ENCODE data around the gene PCBP3.
"Not testable (repeated sequence)": the region's sequence is repeated elsewhere in the genome, so short reads cannot be mapped to it uniquely, and the experiment has no call there.

PCBP3 gene

GRCh38 chr21:45698493-45699184, 55.1 kb downstream of the PCBP3 start:
- no peak for DNase-seq

- no peak for DNase-seq
Observed at GRCh38 chr21:45699251-45699942, 55.9 kb downstream of the PCBP3 start.

DNA sequence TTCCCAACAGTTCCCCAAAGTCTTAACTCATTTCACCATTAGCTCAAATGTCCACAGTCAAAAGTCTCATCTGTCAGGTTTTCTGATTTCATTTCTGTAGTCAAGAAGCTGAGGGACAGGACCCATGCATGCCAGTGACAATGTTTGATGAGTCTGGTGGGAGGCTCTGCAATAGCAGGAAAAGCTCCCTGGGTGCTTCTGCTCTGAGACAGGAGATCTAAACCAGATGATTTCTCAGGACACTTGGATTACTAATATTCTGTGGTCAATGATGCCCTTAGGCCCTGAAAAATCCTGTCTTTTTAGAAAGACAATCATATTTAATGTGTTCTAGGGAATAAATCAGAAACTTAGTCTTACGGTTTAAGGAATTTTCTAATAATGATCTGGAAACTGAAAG, 56.4 kb downstream of the PCBP3 start:
- no peak for DNase-seq

- no peak for DNase-seq
Observed at GRCh38 chr21:45700461-45700860, 56.9 kb downstream of the PCBP3 start.

GRCh38 chr21:45704311-45705108, 61.0 kb downstream of the PCBP3 start:
- DNase-seq = no peak

GRCh38 chr21:45706299-45706698, 62.8 kb downstream of the PCBP3 start:
- DNase-seq = no peak

GRCh38 chr21:45709173-45709572, 65.6 kb downstream of the PCBP3 start:
- no peak for DNase-seq

DNA sequence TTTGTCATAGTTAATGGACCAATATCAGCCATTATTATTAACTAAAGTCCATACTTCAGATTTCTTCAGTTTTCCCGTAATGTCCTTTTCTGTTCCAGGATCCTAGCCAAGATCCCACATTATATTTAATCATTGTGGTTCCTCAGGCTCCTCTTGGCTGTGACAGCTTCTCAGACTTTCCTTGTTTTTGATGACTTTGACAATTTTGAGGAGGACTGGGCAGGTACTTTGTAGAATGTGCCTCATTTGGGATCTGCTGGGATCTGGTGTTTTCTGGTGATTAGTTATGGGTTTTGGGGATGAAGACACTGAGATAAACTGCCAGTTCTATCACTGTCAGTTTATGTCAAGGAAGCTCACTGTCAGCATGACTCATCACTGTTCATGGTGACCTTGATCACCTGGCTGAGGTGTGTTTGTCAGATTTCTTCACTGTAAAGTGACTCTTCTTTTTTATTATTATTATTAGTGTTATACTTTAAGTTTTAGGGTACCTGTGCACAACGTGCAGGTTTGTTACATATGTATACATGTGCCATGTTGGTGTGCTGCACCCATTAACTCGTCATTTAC, 66.3 kb downstream of the PCBP3 start:
- DNase-seq = no peak

DNA sequence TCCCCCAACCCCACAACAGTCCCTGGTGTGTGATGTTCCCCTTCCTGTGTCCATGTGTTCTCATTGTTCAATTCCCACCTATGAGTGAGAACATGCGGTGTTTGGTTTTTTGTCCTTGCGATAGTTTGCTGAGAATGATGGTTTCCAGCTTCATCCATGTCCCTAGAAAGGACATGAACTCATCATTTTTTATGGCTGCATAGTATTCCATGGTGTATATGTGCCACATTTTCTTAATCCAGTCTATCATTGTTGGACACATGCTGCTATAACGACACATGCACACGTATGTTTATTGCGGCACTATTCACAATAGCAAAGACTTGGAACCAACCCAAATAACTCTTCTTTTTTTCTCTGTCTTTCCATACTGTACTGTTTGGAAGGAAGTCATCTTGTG, 66.8 kb downstream of the PCBP3 start:
- not testable (repeated sequence) for DNase-seq

- DNase-seq = no peak
Observed at GRCh38 chr21:45713613-45714012, 70.1 kb downstream of the PCBP3 start.

GRCh38 chr21:45715441-45715840, 71.9 kb downstream of the PCBP3 start:
- no peak for DNase-seq

- DNase-seq = no peak
Observed at GRCh38 chr21:45718413-45718812, 74.9 kb downstream of the PCBP3 start.

DNA sequence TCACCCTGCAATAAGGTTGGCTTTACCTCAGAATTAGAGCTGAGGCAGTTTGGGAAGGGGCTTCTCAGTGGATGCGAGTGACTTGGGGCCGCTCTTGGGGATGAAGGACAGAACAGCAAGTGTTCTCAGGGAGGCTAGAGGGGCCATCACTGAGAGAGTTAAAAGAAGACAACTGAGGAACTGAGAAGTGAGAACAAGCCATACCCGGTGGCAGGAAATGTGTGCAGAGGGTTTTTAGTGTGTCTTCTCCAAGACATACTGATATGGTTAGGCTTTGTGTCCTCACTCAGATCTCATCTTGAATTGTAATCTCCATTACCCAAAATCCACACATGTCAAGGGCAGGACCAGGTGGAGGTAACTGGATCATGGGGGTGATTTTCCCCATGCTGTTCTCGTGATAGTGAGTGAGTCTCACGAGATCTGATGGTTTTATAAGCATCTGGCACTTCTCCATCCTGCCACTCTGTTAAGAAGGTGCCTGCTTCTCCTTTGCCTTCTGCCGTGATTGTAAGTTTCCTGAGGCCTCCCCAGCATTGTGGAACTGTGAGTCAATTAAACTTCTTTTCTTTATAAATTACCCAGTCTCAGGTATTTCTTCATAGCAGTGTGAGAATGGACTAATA, 75.8 kb downstream of the PCBP3 start:
- DNase-seq = no peak

- DNase-seq = not testable (repeated sequence)
Observed at GRCh38 chr21:45720204-45720603, 76.7 kb downstream of the PCBP3 start.

GRCh38 chr21:45721671-45722070, 78.1 kb downstream of the PCBP3 start:
- no peak for DNase-seq

DNA sequence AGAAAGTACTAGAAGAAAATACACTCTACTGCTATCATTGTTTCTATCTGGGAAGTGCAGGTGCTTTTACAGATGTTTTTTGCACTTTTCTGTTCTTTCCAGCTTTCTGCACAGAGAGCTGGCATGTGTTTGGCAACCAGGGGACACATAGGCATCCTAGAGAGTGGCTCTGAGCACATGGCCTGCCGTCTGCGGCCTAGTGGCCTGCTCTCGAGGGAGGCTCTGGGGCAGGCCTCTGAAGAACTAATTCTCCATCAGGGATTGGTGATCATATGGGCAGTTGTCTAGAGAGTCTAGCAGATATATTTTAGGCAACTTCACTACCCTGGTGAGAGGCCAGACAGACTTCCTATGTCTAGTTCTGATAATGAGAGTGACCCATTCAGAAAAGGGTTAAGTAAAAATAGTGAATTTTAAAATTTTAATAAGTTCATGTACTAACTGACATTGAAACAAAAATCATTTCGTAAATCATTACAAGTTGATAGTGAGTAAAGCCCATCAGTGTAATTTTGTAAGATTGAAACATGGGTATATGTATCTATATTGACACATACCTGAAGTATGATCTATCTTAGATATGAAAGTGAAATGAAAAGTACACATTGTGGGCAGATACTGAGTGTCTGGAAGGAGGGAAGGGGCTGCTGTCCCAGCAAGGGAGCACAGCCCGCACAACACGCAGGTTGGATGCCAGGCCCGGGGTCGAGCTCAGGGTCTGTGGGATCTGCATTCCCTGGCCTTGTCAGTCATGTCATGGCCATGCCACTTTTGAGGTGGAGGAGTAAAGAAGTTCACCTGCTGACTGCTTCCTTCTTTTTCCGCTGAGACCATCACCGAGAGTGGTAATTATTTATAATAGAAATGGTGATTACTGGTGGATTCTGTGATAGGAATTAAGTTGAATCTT, 79.8 kb downstream of the PCBP3 start:
- DNase-seq = no peak

DNA sequence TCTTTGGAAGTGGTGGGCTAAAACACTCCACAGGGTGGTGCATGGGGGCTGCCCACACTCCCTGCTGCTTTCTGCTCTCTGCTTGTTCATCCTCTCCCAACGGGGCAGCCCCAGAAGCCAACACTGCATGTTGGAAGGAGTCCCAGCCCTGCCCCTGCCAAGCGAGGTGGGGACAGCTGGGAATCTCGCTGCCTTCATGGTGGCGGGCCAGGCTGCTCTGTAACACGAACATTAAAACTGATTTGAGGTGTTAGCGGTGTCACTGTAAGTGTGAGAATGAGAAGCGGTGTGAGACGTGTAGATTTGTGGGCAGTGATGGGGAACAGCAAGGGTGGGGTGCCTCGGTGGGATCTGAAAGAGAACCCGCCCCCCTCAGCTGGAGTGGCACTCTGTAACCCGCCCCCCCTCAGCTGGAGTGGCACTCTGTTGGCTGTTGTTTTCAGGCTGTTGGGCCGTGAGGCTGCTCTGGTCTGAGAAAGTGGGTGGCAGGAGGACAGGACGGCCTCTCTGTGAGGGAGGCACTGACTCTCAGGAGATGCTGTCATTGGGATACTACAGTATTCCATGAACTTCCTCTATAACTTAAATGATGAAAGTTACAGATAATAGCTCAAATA, 80.9 kb downstream of the PCBP3 start:
- DNase-seq = no peak

DNA sequence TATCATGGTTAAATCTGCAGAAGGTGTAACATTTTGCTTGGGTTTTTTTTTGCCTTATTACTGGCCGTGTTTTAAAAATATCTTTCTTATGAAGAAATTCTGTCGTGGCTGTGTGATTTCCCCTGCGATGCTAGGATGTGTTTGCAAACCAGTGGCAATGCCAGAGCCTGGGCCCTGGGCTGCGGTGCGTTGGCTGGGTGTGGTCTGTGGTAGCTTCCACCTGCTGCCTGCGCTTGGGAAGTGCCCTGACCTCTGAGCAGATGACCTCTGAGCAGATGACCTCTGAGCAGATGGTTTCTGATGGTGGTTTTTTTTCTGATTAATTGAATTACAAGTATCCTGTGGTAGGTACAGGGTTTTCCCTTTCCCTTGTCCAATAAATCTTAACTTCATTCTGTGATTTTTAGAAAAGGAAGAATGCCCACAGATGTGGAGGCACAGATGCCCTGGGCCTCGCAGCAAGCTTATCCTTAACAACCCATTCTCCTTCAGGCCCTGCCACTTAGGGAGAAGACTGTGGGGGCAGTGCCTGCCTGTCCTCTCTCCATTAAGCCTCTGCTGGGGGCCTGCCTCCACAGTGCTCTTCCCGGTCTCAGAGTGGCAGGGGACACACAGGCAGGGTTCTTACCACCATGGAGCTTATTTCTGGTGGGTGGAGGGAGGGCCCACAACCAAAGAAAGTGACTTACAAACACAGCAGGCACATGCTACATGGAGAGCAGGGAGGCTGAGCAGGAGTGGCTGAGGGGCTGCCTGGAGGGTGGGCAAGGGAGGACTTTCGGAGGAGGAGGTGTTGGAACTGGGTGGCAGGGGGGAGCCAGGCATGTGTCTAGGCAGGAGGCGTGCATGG, 81.7 kb downstream of the PCBP3 start:
- no peak for DNase-seq

DNA sequence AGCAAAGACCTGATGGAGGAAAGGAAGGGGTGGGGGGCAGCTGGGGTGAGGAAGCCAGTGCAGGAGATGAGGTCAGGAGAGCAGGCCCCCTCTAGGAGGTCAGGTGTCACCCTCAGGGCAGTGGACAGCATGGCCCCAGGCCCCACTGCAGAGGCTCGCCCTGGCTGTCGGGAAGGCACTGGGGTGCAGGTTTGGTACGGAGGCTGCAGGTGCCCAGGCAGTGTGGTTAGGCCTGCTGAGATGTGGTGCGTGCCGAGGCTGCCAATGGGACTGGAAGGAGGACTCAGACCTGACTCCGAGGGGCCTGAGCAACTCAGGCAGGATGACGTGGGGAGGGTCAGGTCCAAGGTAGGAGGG, 82.3 kb downstream of the PCBP3 start:
- DNase-seq = no peak

DNA sequence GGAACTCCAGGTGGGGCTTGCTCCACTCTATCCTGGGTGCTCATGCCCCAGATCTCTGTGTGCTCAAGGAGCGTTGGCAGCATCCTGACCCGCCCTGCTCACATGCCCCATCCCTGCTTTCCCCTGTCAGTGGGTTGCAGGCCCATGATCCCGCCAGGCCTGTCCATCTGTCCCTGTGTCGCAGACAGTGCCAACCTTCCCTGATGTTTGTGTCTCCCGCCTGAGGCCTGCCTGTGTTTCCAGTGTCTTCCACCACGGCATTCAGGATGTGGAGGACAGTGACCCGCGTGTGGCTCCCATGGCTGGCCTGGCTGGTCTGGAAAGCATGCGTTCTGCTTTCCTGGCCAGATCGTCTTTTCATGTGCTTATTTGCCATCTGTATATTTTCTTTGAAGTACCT, 82.9 kb downstream of the PCBP3 start:
- DNase-seq = no peak

- DNase-seq = no peak
Observed at GRCh38 chr21:45727390-45727789, 83.9 kb downstream of the PCBP3 start.

Measured in CD4-positive, alpha-beta T cell treated with Interleukin-17A for 4 hours (primary cell).